A673 (cell line): ENCODE data around the gene OR7A10. TPM values are rescaled to one million over a fixed set of nuclear protein-coding genes. Genes with fewer than 3 reads are reported as not detected.

Experiments
- BruUV-seq: library from RNA; stranded (reverse); fragments of 400-500 nt; replicated peaks from 2 replicates; lab custom pipeline; 2021; lab: Mats Ljungman, UMichigan
- CTCF ChIA-PET: fragments of 300-600 bp; sonication (Branson Sonifier 250); formaldehyde crosslinking; loops from one replicate; lab custom pipeline; 2022; ENCODE audit warnings: antibody characterized with exemption; lab: Charles Lee
- POLR2A ChIA-PET: fragments of 300-600 bp; sonication (Branson Sonifier 250); formaldehyde crosslinking; loops from one replicate; lab custom pipeline; 2022; ENCODE audit warnings: antibody characterized with exemption; ENCODE audit not compliant: low non-redundant PET; lab: Charles Lee
- DNase-seq: peaks from one replicate; pipeline ENCODE4 v3.0.0-alpha.2; 2015; ENCODE audit warnings: low spot score
- H3K27ac ChIP-seq: fragments of 200-600 bp; sonication (generic); 2 replicates; pipeline ENCODE4 v1.5.1; 2016; ENCODE audit warnings: mixed run types, low read depth, mild to moderate bottlenecking, mixed read lengths, antibody characterized with exemption, low read length; ENCODE audit not compliant: poor library complexity, severe bottlenecking
- H3K27me3 ChIP-seq: fragments of 200-600 bp; sonication (generic); replicated peaks from 2 replicates; pipeline ENCODE4 v1.6.1; 2017; ENCODE audit warnings: mixed run types, low read depth, mild to moderate bottlenecking, mixed read lengths, antibody characterized with exemption, low read length; ENCODE audit not compliant: insufficient read depth, poor library complexity
- H3K36me3 ChIP-seq: fragments of 200-600 bp; sonication (generic); 2 replicates; pipeline ENCODE4 v1.6.1; 2016; ENCODE audit warnings: mixed run types, mild to moderate bottlenecking, mixed read lengths, antibody characterized with exemption, low read length; ENCODE audit not compliant: insufficient read depth, poor library complexity, severe bottlenecking
- H3K4me1 ChIP-seq: fragments of 200-600 bp; sonication (generic); 2 replicates; pipeline ENCODE4 v1.6.1; 2017; ENCODE audit warnings: mixed run types, mild to moderate bottlenecking, mixed read lengths, antibody characterized with exemption, low read length; ENCODE audit not compliant: insufficient read depth, poor library complexity, severe bottlenecking
- H3K4me3 ChIP-seq: fragments of 200-600 bp; sonication (generic); 2 replicates; pipeline ENCODE4 v1.5.1; 2016; ENCODE audit warnings: low read depth, mixed run types, mild to moderate bottlenecking, mixed read lengths, low read length; ENCODE audit not compliant: poor library complexity, severe bottlenecking
- H3K9me3 ChIP-seq: fragments of 200-600 bp; sonication (generic); 2 replicates; pipeline ENCODE4 v1.6.1; 2016; ENCODE audit warnings: mixed run types, low read depth, mild to moderate bottlenecking, mixed read lengths, antibody characterized with exemption, low read length; ENCODE audit not compliant: poor library complexity, severe bottlenecking
- CTCF ChIP-seq: fragments of 300-800, 200-600 bp; sonication (generic); conservative IDR thresholded peaks from 2 replicates; pipeline ENCODE4 v1.5.1; 2017; ENCODE audit warnings: low read depth, mild to moderate bottlenecking, antibody characterized with exemption, low read length, moderate library complexity, mixed read lengths
- EZH2 ChIP-seq: fragments of 200-600 bp; sonication (generic); IDR thresholded peaks from 2 replicates; pipeline ENCODE4 v1.6.1; 2017; ENCODE audit warnings: borderline replicate concordance, low read depth, mild to moderate bottlenecking, mixed read lengths, antibody characterized with exemption, low read length; ENCODE audit not compliant: poor library complexity, severe bottlenecking
- intact Hi-C: fragments of 100-400 bp; cut with micrococcal nuclease; formaldehyde crosslinking; loops from one replicate; pipeline ENCODE4 v1.10.0; 2022; ENCODE audit not compliant: unreplicated experiment
- total RNA-seq: library from RNA; stranded (reverse); gene quantifications from 2 replicates; pipeline ENCODE4 v1.2.3, GENCODE V29; 2021

Gene OR7A10
- total RNA-seq, 1 experiment from 2014 or later: not detected

- no peaks in the 10 kb centered on the region for H3K9me3 ChIP-seq
- CTCF ChIA-PET: no interaction called here
- TF ChIP-seq CTCF: no peak
- no peak for TF ChIP-seq EZH2
- H3K4me1 ChIP-seq: no peaks in the 10 kb centered on the region
- peaks cover 28% of the 10 kb centered on the region for H3K27me3 ChIP-seq
- POLR2A ChIA-PET: no interaction called here
- no peak overlapping the region for H3K27ac ChIP-seq
- intact Hi-C loops: no loop called here
- no TSS peak for BruUV-seq
- no peaks in the 10 kb centered on the region for H3K36me3 ChIP-seq
- no peak for DNase-seq
- H3K4me3 ChIP-seq: no peak overlapping the region
These were observed 22.7 kb downstream of the OR7A10 start for GRCh38 chr19:14826006-14826405.

- no peak for TF ChIP-seq CTCF
- TF ChIP-seq EZH2: no peak
- no peaks in the 10 kb centered on the region for H3K4me1 ChIP-seq
- H3K36me3 ChIP-seq: no peaks in the 10 kb centered on the region
- H3K4me3 ChIP-seq: no peak overlapping the region
- CTCF ChIA-PET: no interaction called here
- H3K27ac ChIP-seq: no peak overlapping the region
- H3K27me3 ChIP-seq: peaks cover 11% of the 10 kb centered on the region
- DNase-seq: no peak
- intact Hi-C loops: no loop called here
- BruUV-seq: no TSS peak
- POLR2A ChIA-PET: no interaction called here
- H3K9me3 ChIP-seq: no peaks in the 10 kb centered on the region
These were observed 26.8 kb downstream of the OR7A10 start for GRCh38 chr19:14821937-14822336.

GRCh38 chr19:14818588-14818987 is 30.1 kb downstream of the OR7A10 start:
- Histone ChIP-seq H3K27ac (no peak overlapping the region), H3K4me3 (no peak overlapping the region), H3K9me3 (no peaks in the 10 kb centered on the region), H3K4me1 (no peaks in the 10 kb centered on the region), H3K27me3 (no peaks in the 10 kb centered on the region), H3K36me3 (no peaks in the 10 kb centered on the region)
- BruUV-seq: no TSS peak
- no peak for DNase-seq
- TF ChIP-seq EZH2: no peak
- no peak for TF ChIP-seq CTCF
- intact Hi-C loops: no loop called here
- ChIA-PET POLR2A (no interaction called here), CTCF (no interaction called here)
